ENCODE measurements around the gene RAB1B. TPM values are rescaled to one million over a fixed set of nuclear protein-coding genes. Genes with fewer than 3 reads are reported as not detected.
A peak's percentile ranks its signal among the peaks of the same experiment; 100 is the strongest.

The RAB1B gene
- total and polyA plus RNA-seq, 10 of the 15 experiments (the other 5 are each of a cell fraction or from before 2014, with no cell fraction given): 10.4 to 193 (median 96.9) TPM

DNA sequence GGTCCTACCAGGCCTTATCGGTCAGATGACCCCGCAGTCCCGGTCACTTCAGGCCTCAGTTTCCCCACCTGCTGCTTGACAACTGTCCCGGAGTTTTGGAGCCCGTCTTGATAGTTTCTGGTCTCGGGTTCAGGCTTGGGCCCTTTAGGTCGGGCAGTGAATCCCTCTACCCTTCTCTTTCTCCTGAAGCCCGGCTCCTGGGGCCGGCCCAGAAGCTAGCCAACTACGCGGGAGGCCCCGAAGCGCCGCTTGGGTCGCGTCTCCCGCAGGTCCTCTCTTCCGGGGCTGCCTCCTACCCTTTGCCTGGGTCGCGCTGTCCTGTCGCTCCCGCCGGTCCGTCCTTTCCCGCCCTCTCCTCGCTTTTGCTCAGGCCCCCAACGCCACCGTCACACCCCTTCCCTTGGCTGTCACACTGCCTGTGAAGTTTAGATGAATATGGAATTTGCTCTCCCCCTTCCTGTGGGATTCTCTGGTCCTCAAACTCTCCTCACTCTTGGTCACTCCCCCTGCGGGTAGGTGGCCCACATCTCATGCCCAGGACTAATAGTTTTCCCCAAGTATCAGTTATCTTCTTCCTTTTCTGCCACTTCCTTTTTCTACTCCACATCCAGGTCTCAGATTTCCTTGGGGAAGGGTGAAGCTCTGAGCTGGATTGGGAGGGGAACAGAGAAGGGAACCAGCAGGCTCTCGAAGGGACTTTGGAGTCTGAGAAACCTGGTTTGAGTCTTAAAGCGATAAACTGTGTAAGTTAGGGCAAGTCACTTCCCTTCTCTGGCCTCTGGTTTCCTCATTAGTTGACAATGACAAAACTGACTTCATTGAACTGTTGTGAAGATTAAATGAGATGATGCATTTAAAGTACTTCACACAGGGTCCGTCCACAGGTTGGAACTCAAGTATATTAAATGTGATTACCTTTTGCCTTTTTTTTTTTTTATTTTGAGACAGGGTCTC is 790 bp downstream of the RAB1B start:
- ChIA-PET RAD21 (ENCODE audit: unreplicated experiment) (interaction anchor here (2.2 kb wide), 1 partner anchor 12 kb away, joined by 9 read pairs; no protein-coding TSS in a partner anchor), SMC1A (ENCODE audit: uncharacterized antibody, unreplicated experiment) (no interaction called here), POLR2A (interaction anchor here (1.0 to 2.6 kb wide), 6 partner anchors 13 to 396 kb away, joined by 3 to 26 read pairs (median 8); partner anchors contain the start of genes SF3B2 and YIF1A), CTCF (interaction anchor here (0.6 to 1.5 kb wide), 4 partner anchors 13 to 368 kb away, joined by 3 to 5 read pairs (median 4); no protein-coding TSS in a partner anchor)
- peaks cover 27% of the 10 kb centered on the region for H3K79me2 ChIP-seq (ENCODE audit: control insufficient read depth, insufficient read depth, low read length)
- peak overlapping the region; percentile 94 for H3K27ac ChIP-seq (ENCODE audit: control insufficient read depth, insufficient read depth)
- no peaks in the 10 kb centered on the region for H4K20me1 ChIP-seq (ENCODE audit: control insufficient read depth, insufficient read depth)
- H3K4me2 ChIP-seq (ENCODE audit: control insufficient read depth, insufficient read depth): peak overlapping the region; percentile 48
- WGBS (ENCODE audit: insufficient coverage, insufficient replicate concordance, low lambda C conversion rate, missing lambda C conversion rate): under 1% methylated on average over 32 of the region's 32 CpGs
- H3K36me3 ChIP-seq (ENCODE audit: control insufficient read depth in 2 of 2, insufficient read depth in 2 of 2, low read length in 1 of 2): peaks cover 15 to 27% of the 10 kb centered on the region in 2 experiments
- H2AFZ ChIP-seq (ENCODE audit: control insufficient read depth, low read depth, low read length): peak overlapping the region; percentile 28; the same call in 1 of the 2 replicates
- DNase-seq (ENCODE audit: low read depth, low spot score) (no peak), ATAC-seq (0 out of 3 replicates have a peak, but pooled peaks have one; percentile 3), FAIRE-seq (peak; percentile 54)
- H3K9ac ChIP-seq (ENCODE audit: control insufficient read depth, insufficient read depth, low read length): peak overlapping the region; percentile 97
- BruUV-seq (replicated peaks): TSS peak; percentile 58
- H3K9me3 ChIP-seq (replicated peaks; ENCODE audit: control insufficient read depth, insufficient read depth, low read length): no peaks in the 10 kb centered on the region
- H3K27me3 ChIP-seq (replicated peaks in 1 of 2; ENCODE audit: control insufficient read depth in 2 of 2, insufficient read depth in 2 of 2, low read length in 1 of 2): no peaks in the 10 kb centered on the region
- peaks cover 11% of the 10 kb centered on the region for H3K4me1 ChIP-seq (ENCODE audit: control insufficient read depth, insufficient read depth, low read length)
- intact Hi-C loops (cut with micrococcal nuclease; ENCODE audit: unreplicated experiment) (loop anchor here (2.0 kb wide), 1 partner anchor 14 kb away; no protein-coding TSS in a partner anchor), in situ Hi-C loops (cut with MboI) (no loop called here)
- H3K4me3 ChIP-seq: peak overlapping the region; percentile 96
- TF ChIP-seq, protein P1, sequence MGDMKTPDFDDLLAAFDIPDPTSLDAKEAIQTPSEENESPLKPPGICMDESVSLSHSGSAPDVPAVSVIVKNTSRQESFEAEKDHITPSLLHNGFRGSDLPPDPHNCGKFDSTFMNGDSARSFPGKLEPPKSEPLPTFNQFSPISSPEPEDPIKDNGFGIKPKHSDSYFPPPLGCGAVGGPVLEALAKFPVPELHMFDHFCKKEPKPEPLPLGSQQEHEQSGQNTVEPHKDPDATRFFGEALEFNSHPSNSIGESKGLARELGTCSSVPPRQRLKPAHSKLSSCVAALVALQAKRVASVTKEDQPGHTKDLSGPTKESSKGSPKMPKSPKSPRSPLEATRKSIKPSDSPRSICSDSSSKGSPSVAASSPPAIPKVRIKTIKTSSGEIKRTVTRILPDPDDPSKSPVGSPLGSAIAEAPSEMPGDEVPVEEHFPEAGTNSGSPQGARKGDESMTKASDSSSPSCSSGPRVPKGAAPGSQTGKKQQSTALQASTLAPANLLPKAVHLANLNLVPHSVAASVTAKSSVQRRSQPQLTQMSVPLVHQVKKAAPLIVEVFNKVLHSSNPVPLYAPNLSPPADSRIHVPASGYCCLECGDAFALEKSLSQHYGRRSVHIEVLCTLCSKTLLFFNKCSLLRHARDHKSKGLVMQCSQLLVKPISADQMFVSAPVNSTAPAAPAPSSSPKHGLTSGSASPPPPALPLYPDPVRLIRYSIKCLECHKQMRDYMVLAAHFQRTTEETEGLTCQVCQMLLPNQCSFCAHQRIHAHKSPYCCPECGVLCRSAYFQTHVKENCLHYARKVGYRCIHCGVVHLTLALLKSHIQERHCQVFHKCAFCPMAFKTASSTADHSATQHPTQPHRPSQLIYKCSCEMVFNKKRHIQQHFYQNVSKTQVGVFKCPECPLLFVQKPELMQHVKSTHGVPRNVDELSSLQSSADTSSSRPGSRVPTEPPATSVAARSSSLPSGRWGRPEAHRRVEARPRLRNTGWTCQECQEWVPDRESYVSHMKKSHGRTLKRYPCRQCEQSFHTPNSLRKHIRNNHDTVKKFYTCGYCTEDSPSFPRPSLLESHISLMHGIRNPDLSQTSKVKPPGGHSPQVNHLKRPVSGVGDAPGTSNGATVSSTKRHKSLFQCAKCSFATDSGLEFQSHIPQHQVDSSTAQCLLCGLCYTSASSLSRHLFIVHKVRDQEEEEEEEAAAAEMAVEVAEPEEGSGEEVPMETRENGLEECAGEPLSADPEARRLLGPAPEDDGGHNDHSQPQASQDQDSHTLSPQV (IDR thresholded peaks at IDR 0.05): no peak
- no peak for TF ChIP-seq HCFC1 (IDR thresholded peaks at IDR 0.05; ENCODE audit: low read length)
- TF ChIP-seq SIN3A (IDR thresholded peaks at IDR 0.05; ENCODE audit: low read depth, low read length): no peak
- TF ChIP-seq RB1 (IDR thresholded peaks at IDR 0.05; ENCODE audit: borderline replicate concordance): 0 out of 2 replicates have a peak, but pooled peaks have one; percentile 46
- TF ChIP-seq TARDBP (IDR thresholded peaks at IDR 0.05; ENCODE audit: borderline replicate concordance): peak; percentile 14; the same call in 1 of the 2 replicates
- peak; percentile 49; the same call in 1 of the 2 replicates for TF ChIP-seq EED (IDR thresholded peaks at IDR 0.05; ENCODE audit: low read depth)
- TF ChIP-seq, protein P2, sequence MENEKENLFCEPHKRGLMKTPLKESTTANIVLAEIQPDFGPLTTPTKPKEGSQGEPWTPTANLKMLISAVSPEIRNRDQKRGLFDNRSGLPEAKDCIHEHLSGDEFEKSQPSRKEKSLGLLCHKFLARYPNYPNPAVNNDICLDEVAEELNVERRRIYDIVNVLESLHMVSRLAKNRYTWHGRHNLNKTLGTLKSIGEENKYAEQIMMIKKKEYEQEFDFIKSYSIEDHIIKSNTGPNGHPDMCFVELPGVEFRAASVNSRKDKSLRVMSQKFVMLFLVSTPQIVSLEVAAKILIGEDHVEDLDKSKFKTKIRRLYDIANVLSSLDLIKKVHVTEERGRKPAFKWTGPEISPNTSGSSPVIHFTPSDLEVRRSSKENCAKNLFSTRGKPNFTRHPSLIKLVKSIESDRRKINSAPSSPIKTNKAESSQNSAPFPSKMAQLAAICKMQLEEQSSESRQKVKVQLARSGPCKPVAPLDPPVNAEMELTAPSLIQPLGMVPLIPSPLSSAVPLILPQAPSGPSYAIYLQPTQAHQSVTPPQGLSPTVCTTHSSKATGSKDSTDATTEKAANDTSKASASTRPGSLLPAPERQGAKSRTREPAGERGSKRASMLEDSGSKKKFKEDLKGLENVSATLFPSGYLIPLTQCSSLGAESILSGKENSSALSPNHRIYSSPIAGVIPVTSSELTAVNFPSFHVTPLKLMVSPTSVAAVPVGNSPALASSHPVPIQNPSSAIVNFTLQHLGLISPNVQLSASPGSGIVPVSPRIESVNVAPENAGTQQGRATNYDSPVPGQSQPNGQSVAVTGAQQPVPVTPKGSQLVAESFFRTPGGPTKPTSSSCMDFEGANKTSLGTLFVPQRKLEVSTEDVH (IDR thresholded peaks at IDR 0.05; ENCODE audit: low read depth, partially characterized antibody): peak; percentile 30
- TF ChIP-seq, protein P3, sequence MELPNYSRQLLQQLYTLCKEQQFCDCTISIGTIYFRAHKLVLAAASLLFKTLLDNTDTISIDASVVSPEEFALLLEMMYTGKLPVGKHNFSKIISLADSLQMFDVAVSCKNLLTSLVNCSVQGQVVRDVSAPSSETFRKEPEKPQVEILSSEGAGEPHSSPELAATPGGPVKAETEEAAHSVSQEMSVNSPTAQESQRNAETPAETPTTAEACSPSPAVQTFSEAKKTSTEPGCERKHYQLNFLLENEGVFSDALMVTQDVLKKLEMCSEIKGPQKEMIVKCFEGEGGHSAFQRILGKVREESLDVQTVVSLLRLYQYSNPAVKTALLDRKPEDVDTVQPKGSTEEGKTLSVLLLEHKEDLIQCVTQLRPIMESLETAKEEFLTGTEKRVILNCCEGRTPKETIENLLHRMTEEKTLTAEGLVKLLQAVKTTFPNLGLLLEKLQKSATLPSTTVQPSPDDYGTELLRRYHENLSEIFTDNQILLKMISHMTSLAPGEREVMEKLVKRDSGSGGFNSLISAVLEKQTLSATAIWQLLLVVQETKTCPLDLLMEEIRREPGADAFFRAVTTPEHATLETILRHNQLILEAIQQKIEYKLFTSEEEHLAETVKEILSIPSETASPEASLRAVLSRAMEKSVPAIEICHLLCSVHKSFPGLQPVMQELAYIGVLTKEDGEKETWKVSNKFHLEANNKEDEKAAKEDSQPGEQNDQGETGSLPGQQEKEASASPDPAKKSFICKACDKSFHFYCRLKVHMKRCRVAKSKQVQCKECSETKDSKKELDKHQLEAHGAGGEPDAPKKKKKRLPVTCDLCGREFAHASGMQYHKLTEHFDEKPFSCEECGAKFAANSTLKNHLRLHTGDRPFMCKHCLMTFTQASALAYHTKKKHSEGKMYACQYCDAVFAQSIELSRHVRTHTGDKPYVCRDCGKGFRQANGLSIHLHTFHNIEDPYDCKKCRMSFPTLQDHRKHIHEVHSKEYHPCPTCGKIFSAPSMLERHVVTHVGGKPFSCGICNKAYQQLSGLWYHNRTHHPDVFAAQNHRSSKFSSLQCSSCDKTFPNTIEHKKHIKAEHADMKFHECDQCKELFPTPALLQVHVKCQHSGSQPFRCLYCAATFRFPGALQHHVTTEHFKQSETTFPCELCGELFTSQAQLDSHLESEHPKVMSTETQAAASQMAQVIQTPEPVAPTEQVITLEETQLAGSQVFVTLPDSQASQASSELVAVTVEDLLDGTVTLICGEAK (IDR thresholded peaks at IDR 0.05; ENCODE audit: borderline replicate concordance): 0 out of 2 replicates have a peak, but pooled peaks have one; percentile 19
- 0 out of 2 replicates have a peak, but pooled peaks have one; percentile 42 for TF ChIP-seq LARP7 (IDR thresholded peaks at IDR 0.05)
